Small intestine (tissue), 7 donors: ENCODE results near the gene APOBEC3A. TPM values are rescaled to one million over a fixed set of nuclear protein-coding genes. Genes with fewer than 3 reads are reported as not detected.

ENCODE experiments used
- DNase-seq, 2 donors: peaks; one replicate each; pipeline versions ENCODE4 v3.0.0 to v3.0.0-alpha.2; 2013
- FAIRE-seq: peaks from 2 replicates; lab custom pipeline; 2012; peaks lifted over from hg19 to GRCh38; lab: Jason Lieb, UNC
- H3K27ac ChIP-seq, 3 donors: one replicate each; pipeline ENCODE4 v1.5.1; 2013; ENCODE audit warnings: low read length in 2 of 3, mild to moderate bottlenecking in 2 of 3, control low read depth in 1 of 3, inconsistent platforms in 1 of 3, low read depth in 1 of 3, moderate library complexity in 1 of 3
- H3K27me3 ChIP-seq, 3 donors: one replicate each; pipeline ENCODE4 v1.6.1; 2013; ENCODE audit warnings: low read length in 3 of 3, inconsistent platforms in 1 of 3; ENCODE audit not compliant: control insufficient read depth in 3 of 3, insufficient read depth in 3 of 3
- H3K36me3 ChIP-seq, 3 donors: one replicate each; pipeline ENCODE4 v1.6.1; 2013; ENCODE audit warnings: low read length in 3 of 3, inconsistent platforms in 1 of 3, low read depth in 1 of 3, mild to moderate bottlenecking in 1 of 3, moderate library complexity in 1 of 3; ENCODE audit not compliant: control insufficient read depth in 3 of 3, insufficient read depth in 2 of 3
- H3K4me1 ChIP-seq, 3 donors: one replicate each; pipeline ENCODE4 v1.6.1; 2013; ENCODE audit warnings: low read length in 2 of 3, inconsistent platforms in 1 of 3, low read depth in 1 of 3, mild to moderate bottlenecking in 1 of 3, moderate library complexity in 1 of 3; ENCODE audit not compliant: control insufficient read depth in 3 of 3, insufficient read depth in 2 of 3
- H3K4me3 ChIP-seq, 3 donors: one replicate each; pipeline ENCODE4 v1.5.1; 2013; ENCODE audit warnings: low read length in 3 of 3, control low read depth in 1 of 3, inconsistent platforms in 1 of 3, low read depth in 1 of 3, mild to moderate bottlenecking in 1 of 3, moderate library complexity in 1 of 3
- H3K9me3 ChIP-seq, 2 donors: one replicate each; pipeline ENCODE4 v1.6.1; 2013; ENCODE audit warnings: low read depth in 1 of 2, low read length in 1 of 2; ENCODE audit not compliant: control insufficient read depth in 2 of 2, insufficient read depth in 1 of 2
- WGBS, 3 donors: extraction: QIAGEN DNeasy Blood & Tissue Kit; methylation state at CpG; one replicate each; pipeline ENCODE4 v1.1.7; 2013; 5-methylcytosine and 5-hydroxymethylcytosine counted together
- polyA plus RNA-seq, 4 donors: library from polyadenylated mRNA; stranded (reverse) in 3 of 4; unstranded in 1 of 4; fragments of 200-250 nt in 3 of 4; fragments of 120-200 nt in 1 of 4; gene quantifications; one replicate each; pipeline versions ENCODE4 v1.2.1 to v1.2.3, GENCODE V29; 2013
- donor health status: healthy with polysubstance abuse.
- donor health status: control.
- donor health status: control.
- donor health status: Bipolar disorder and iron deficiency.
- donor health status: healthy.

APOBEC3A gene
- polyA plus RNA-seq, 4 donors = 0.13 to 0.81 (median 0.37) TPM; not detected in 1

- Histone ChIP-seq H3K4me1 (peaks cover 6 to 12% (median 8%) of the 10 kb centered on the region in 3 donors), H3K36me3 (no peaks in the 10 kb centered on the region), H3K27me3 (no peaks in the 10 kb centered on the region), H3K4me3 (no peak overlapping the region), H3K27ac (no peak overlapping the region), H3K9me3 (no peaks in the 10 kb centered on the region)
- no peak for FAIRE-seq
- 56 to 69% (median 61%) methylated on average over 4 of the region's 4 CpGs for WGBS, 3 donors
- peak in 1 of 2 donors; percentile 55 for DNase-seq
Observed at GRCh38 chr22:38964989-38965388, 7.6 kb downstream of the APOBEC3A start.

- DNase-seq = no peak
- Histone ChIP-seq H3K27ac (no peak overlapping the region), H3K4me3 (no peak overlapping the region), H3K9me3 (no peaks in the 10 kb centered on the region), H3K36me3 (no peaks in the 10 kb centered on the region), H3K4me1 (peaks cover 6 to 12% (median 8%) of the 10 kb centered on the region in 3 donors), H3K27me3 (no peaks in the 10 kb centered on the region)
- 75 to 85% (median 84%) methylated on average over 14 of the region's 14 CpGs for WGBS, 3 donors
- FAIRE-seq = no peak
Observed at GRCh38 chr22:38965614-38966379, 8.4 kb downstream of the APOBEC3A start.

GRCh38 chr22:38966380-38966702, 8.9 kb downstream of the APOBEC3A start:
- no peak overlapping the region for H3K4me3 ChIP-seq
- no peak overlapping the region for H3K27ac ChIP-seq
- DNase-seq (no peak), FAIRE-seq (no peak)
- no peaks in the 10 kb centered on the region for H3K27me3 ChIP-seq
- H3K9me3 ChIP-seq = no peaks in the 10 kb centered on the region
- 54 to 60% (median 55%) methylated on average over 5 of the region's 5 CpGs for WGBS, 3 donors
- peaks cover 6 to 12% (median 8%) of the 10 kb centered on the region in 3 donors for H3K4me1 ChIP-seq
- no peaks in the 10 kb centered on the region for H3K36me3 ChIP-seq

- peaks cover 6 to 12% (median 8%) of the 10 kb centered on the region in 3 donors for H3K4me1 ChIP-seq
- H3K4me3 ChIP-seq = no peak overlapping the region
- no peaks in the 10 kb centered on the region for H3K36me3 ChIP-seq
- H3K27me3 ChIP-seq = no peaks in the 10 kb centered on the region
- FAIRE-seq (no peak), DNase-seq (no peak)
- no peak overlapping the region for H3K27ac ChIP-seq
- no peaks in the 10 kb centered on the region for H3K9me3 ChIP-seq
- WGBS, 3 donors = 89 to 98% (median 96%) methylated on average over 7 of the region's 7 CpGs
Observed at GRCh38 chr22:38966942-38967341, 9.5 kb downstream of the APOBEC3A start.

- no peaks in the 10 kb centered on the region for H3K36me3 ChIP-seq
- DNase-seq (no peak), FAIRE-seq (no peak)
- no peaks in the 10 kb centered on the region for H3K27me3 ChIP-seq
- 75 to 81% (median 79%) methylated on average over 15 of the region's 15 CpGs for WGBS, 3 donors
- no peak overlapping the region for H3K27ac ChIP-seq
- H3K4me1 ChIP-seq = peaks cover 6 to 12% (median 8%) of the 10 kb centered on the region in 3 donors
- H3K9me3 ChIP-seq = no peaks in the 10 kb centered on the region
- no peak overlapping the region for H3K4me3 ChIP-seq
Observed at GRCh38 chr22:38967451-38968450, 10.3 kb downstream of the APOBEC3A start.

- H3K27ac ChIP-seq = no peak overlapping the region
- peaks cover 6 to 12% (median 8%) of the 10 kb centered on the region in 3 donors for H3K4me1 ChIP-seq
- H3K9me3 ChIP-seq = no peaks in the 10 kb centered on the region
- 85 to 86% (median 85%) methylated on average over 11 of the region's 11 CpGs for WGBS, 3 donors
- H3K36me3 ChIP-seq = no peaks in the 10 kb centered on the region
- DNase-seq (no peak), FAIRE-seq (no peak)
- no peak overlapping the region for H3K4me3 ChIP-seq
- no peaks in the 10 kb centered on the region for H3K27me3 ChIP-seq
Observed at GRCh38 chr22:38968801-38969200, 11.4 kb downstream of the APOBEC3A start.

DNA sequence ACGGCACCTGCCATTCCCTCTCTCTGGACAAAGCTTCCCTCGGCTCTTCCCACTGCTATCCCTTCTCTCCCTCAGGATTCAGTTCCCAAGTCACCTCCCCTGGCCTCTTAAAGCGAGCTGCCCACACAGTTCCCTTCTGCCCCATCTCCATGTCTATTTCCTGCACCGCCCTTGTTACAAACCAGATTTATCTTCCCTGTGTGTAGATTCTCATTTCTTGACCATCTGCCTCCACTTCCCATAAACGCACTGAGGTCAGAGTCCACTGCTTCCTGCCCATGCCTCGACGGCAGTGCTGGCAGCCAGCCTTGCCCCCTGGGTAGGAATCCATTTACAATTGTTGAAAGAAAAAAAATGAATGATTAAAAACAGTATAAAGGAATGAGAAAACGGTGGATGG, 13.1 kb downstream of the APOBEC3A start:
- Histone ChIP-seq H3K27ac (no peak overlapping the region), H3K27me3 (no peaks in the 10 kb centered on the region), H3K9me3 (no peaks in the 10 kb centered on the region), H3K4me1 (no peaks in the 10 kb centered on the region), H3K4me3 (no peak overlapping the region), H3K36me3 (no peaks in the 10 kb centered on the region)
- no peak for DNase-seq
- WGBS, 3 donors = 31 to 42% (median 35%) methylated on average over 8 of the region's 8 CpGs
- no peak for FAIRE-seq

DNA sequence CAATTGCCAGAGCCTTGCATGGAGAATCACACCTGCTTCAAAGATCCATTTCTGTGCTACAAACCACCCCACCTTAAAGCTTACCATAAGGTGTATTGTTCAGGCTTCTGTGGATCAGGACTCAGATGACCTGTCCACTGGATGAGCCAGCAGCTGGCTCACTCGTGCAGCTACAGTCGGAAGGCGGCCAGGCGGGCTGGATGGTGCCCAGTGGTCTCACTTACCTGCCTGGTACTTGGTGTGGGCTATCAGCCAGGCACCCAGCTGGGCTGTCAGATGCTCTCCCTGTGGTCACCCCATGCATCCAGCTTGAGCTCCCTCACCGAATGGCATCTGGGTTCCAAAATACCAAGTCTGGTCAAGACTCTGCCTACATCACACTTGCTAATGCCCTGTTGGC, 13.8 kb downstream of the APOBEC3A start:
- Histone ChIP-seq H3K4me1 (no peaks in the 10 kb centered on the region), H3K36me3 (no peaks in the 10 kb centered on the region), H3K27me3 (no peaks in the 10 kb centered on the region), H3K27ac (no peak overlapping the region), H3K4me3 (no peak overlapping the region), H3K9me3 (peaks cover 0 to 3% of the 10 kb centered on the region in 2 donors)
- no peak for DNase-seq
- no peak for FAIRE-seq
- WGBS, 3 donors = 90 to 93% (median 92%) methylated on average over 5 of the region's 5 CpGs
